Activated naive CD8-positive, alpha-beta T cell treated with anti-CD3 and anti-CD28 coated beads, Interleukin-2, amount 50 U/mL, for 24 hours (primary cell): ENCODE results near the gene SMR3A.

Experiments
- ATAC-seq: fragments of 150-1000 bp; cut with Tn5 transposase; one replicate; pipeline ENCODE4 v1.10.0; 2021
- DNase-seq: peaks from one replicate; pipeline ENCODE4 v3.0.0; 2021
- H3K27ac Mint-ChIP-seq: one replicate; pipeline ENCODE4 v1.8.0; 2021; ENCODE audit warnings: mild to moderate bottlenecking, mixed read lengths
- H3K27me3 Mint-ChIP-seq: one replicate; pipeline ENCODE4 v1.8.0; 2021; ENCODE audit warnings: mixed read lengths
- H3K36me3 Mint-ChIP-seq: one replicate; pipeline ENCODE4 v1.8.0; 2021; ENCODE audit warnings: low read depth, mixed read lengths
- H3K4me1 Mint-ChIP-seq: one replicate; pipeline ENCODE4 v1.8.0; 2021; ENCODE audit warnings: mixed read lengths
- H3K4me3 Mint-ChIP-seq: one replicate; pipeline ENCODE4 v1.8.0; 2021; ENCODE audit warnings: mild to moderate bottlenecking, moderate library complexity, mixed read lengths
- H3K9me3 Mint-ChIP-seq: one replicate; pipeline ENCODE4 v1.8.0; 2021; ENCODE audit warnings: mixed read lengths

Gene SMR3A

GRCh38 chr4:70360460-70360859, at the start of gene SMR3A:
TSS of gene SMR3A (plus strand) at chr4:70360760. CDS start at chr4:70362116, 1,356 bp downstream.
- Mint-ChIP-seq H3K4me1 (no peaks in the 10 kb centered on the region), H3K27me3 (no peaks in the 10 kb centered on the region), H3K27ac (no peak within 1 kb of the TSS), H3K36me3 (no peaks in the 10 kb centered on the region), H3K4me3 (no peak within 1 kb of the TSS), H3K9me3 (peaks cover 5% of the 10 kb centered on the region)
- DNase-seq: no peak
- ATAC-seq: no peak

GRCh38 chr4:70313736-70314135, 46.8 kb upstream of the SMR3A start:
- peaks cover 4% of the 10 kb centered on the region for H3K9me3 Mint-ChIP-seq
- H3K4me3 Mint-ChIP-seq: no peak overlapping the region
- DNase-seq (no peak), ATAC-seq (no peak)
- no peaks in the 10 kb centered on the region for H3K36me3 Mint-ChIP-seq
- no peak overlapping the region for H3K27ac Mint-ChIP-seq
- no peaks in the 10 kb centered on the region for H3K27me3 Mint-ChIP-seq
- H3K4me1 Mint-ChIP-seq: no peaks in the 10 kb centered on the region

- H3K27me3 Mint-ChIP-seq: no peaks in the 10 kb centered on the region
- H3K4me3 Mint-ChIP-seq: no peak overlapping the region
- no peaks in the 10 kb centered on the region for H3K4me1 Mint-ChIP-seq
- H3K9me3 Mint-ChIP-seq: no peaks in the 10 kb centered on the region
- ATAC-seq: no peak
- H3K27ac Mint-ChIP-seq: no peak overlapping the region
- H3K36me3 Mint-ChIP-seq: no peaks in the 10 kb centered on the region
- DNase-seq: no peak
These were observed 44.6 kb upstream of the SMR3A start for GRCh38 chr4:70315928-70316327.

GRCh38 chr4:70326052-70326451, 34.5 kb upstream of the SMR3A start:
- ATAC-seq (no peak), DNase-seq (no peak)
- Mint-ChIP-seq H3K4me1 (no peaks in the 10 kb centered on the region), H3K27me3 (no peaks in the 10 kb centered on the region), H3K4me3 (no peak overlapping the region), H3K9me3 (no peaks in the 10 kb centered on the region), H3K27ac (no peak overlapping the region), H3K36me3 (no peaks in the 10 kb centered on the region)

GRCh38 chr4:70334681-70335080, 25.9 kb upstream of the SMR3A start, which contains the start of gene CABS1:
TSS of gene CABS1 (plus strand) at chr4:70334981. CDS start at chr4:70335040, 59 bp downstream.
- no peak within 1 kb of the TSS for H3K4me3 Mint-ChIP-seq
- no peaks in the 10 kb centered on the region for H3K36me3 Mint-ChIP-seq
- no peak within 1 kb of the TSS for H3K27ac Mint-ChIP-seq
- DNase-seq: no peak
- ATAC-seq: no peak
- H3K27me3 Mint-ChIP-seq: no peaks in the 10 kb centered on the region
- no peaks in the 10 kb centered on the region for H3K4me1 Mint-ChIP-seq
- H3K9me3 Mint-ChIP-seq: no peaks in the 10 kb centered on the region

- no peak overlapping the region for H3K4me3 Mint-ChIP-seq
- ATAC-seq: no peak
- H3K27me3 Mint-ChIP-seq: no peaks in the 10 kb centered on the region
- H3K9me3 Mint-ChIP-seq: no peaks in the 10 kb centered on the region
- no peaks in the 10 kb centered on the region for H3K36me3 Mint-ChIP-seq
- DNase-seq: no peak
- H3K27ac Mint-ChIP-seq: no peak overlapping the region
- no peaks in the 10 kb centered on the region for H3K4me1 Mint-ChIP-seq
These were observed 24.5 kb upstream of the SMR3A start for GRCh38 chr4:70336043-70336442.

- Mint-ChIP-seq H3K27ac (no peak overlapping the region), H3K9me3 (no peaks in the 10 kb centered on the region), H3K4me1 (no peaks in the 10 kb centered on the region), H3K36me3 (no peaks in the 10 kb centered on the region), H3K27me3 (no peaks in the 10 kb centered on the region), H3K4me3 (no peak overlapping the region)
- ATAC-seq (no peak), DNase-seq (no peak)
These were observed 22.6 kb upstream of the SMR3A start for GRCh38 chr4:70337886-70338420.

GRCh38 chr4:70356185-70356584, 4.4 kb upstream of the SMR3A start:
- ATAC-seq: no peak
- no peaks in the 10 kb centered on the region for H3K4me1 Mint-ChIP-seq

GRCh38 chr4:70359115-70359661, 1.4 kb upstream of the SMR3A start:
- Mint-ChIP-seq H3K4me3 (no peak overlapping the region), H3K27me3 (no peaks in the 10 kb centered on the region), H3K4me1 (no peaks in the 10 kb centered on the region), H3K27ac (no peak overlapping the region), H3K36me3 (no peaks in the 10 kb centered on the region), H3K9me3 (peaks cover 2% of the 10 kb centered on the region)
- DNase-seq (no peak), ATAC-seq (no peak)

More at GRCh38 chr4:70356185-70356584, 4.4 kb upstream of the SMR3A start:
- no peaks in the 10 kb centered on the region for H3K27me3 Mint-ChIP-seq
- H3K4me3 Mint-ChIP-seq: no peak overlapping the region
- no peak overlapping the region for H3K27ac Mint-ChIP-seq
- no peaks in the 10 kb centered on the region for H3K36me3 Mint-ChIP-seq
- DNase-seq: no peak
- no peaks in the 10 kb centered on the region for H3K9me3 Mint-ChIP-seq

- no peak overlapping the region for H3K4me3 Mint-ChIP-seq
- H3K27me3 Mint-ChIP-seq: no peaks in the 10 kb centered on the region
- no peak overlapping the region for H3K27ac Mint-ChIP-seq
- H3K4me1 Mint-ChIP-seq: no peaks in the 10 kb centered on the region
- ATAC-seq (no peak), DNase-seq (no peak)
- H3K9me3 Mint-ChIP-seq: peaks cover 5% of the 10 kb centered on the region
- H3K36me3 Mint-ChIP-seq: no peaks in the 10 kb centered on the region
These were observed 3.4 kb downstream of the SMR3A start for GRCh38 chr4:70364002-70364401.

- DNase-seq: no peak
These were observed 4.9 kb downstream of the SMR3A start for GRCh38 chr4:70365479-70365878.

GRCh38 chr4:70367813-70368212, 7.3 kb downstream of the SMR3A start:
- no peak for ATAC-seq

More at GRCh38 chr4:70365479-70365878, 4.9 kb downstream of the SMR3A start:
- H3K27me3 Mint-ChIP-seq: no peaks in the 10 kb centered on the region
- H3K4me1 Mint-ChIP-seq: no peaks in the 10 kb centered on the region
- ATAC-seq: no peak
- peaks cover 5% of the 10 kb centered on the region for H3K9me3 Mint-ChIP-seq
- H3K36me3 Mint-ChIP-seq: no peaks in the 10 kb centered on the region
- no peak overlapping the region for H3K4me3 Mint-ChIP-seq
- no peak overlapping the region for H3K27ac Mint-ChIP-seq

GRCh38 chr4:70371987-70372386, 11.4 kb downstream of the SMR3A start:
- no peaks in the 10 kb centered on the region for H3K36me3 Mint-ChIP-seq
- no peak overlapping the region for H3K27ac Mint-ChIP-seq
- ATAC-seq (no peak), DNase-seq (no peak)
- H3K4me1 Mint-ChIP-seq: no peaks in the 10 kb centered on the region
- H3K9me3 Mint-ChIP-seq: no peaks in the 10 kb centered on the region
- H3K27me3 Mint-ChIP-seq: no peaks in the 10 kb centered on the region
- no peak overlapping the region for H3K4me3 Mint-ChIP-seq

More at GRCh38 chr4:70367813-70368212, 7.3 kb downstream of the SMR3A start:
- Mint-ChIP-seq H3K36me3 (no peaks in the 10 kb centered on the region), H3K9me3 (peaks cover 5% of the 10 kb centered on the region), H3K27ac (no peak overlapping the region), H3K27me3 (no peaks in the 10 kb centered on the region), H3K4me3 (no peak overlapping the region), H3K4me1 (no peaks in the 10 kb centered on the region)
- no peak for DNase-seq

- Mint-ChIP-seq H3K27ac (no peak overlapping the region), H3K27me3 (no peaks in the 10 kb centered on the region)
- no peak for ATAC-seq
These were observed 12.2 kb downstream of the SMR3A start for GRCh38 chr4:70372760-70373159.

GRCh38 chr4:70380578-70380977, 20.0 kb downstream of the SMR3A start:
- ATAC-seq: no peak
- Mint-ChIP-seq H3K27ac (no peak overlapping the region), H3K4me1 (no peaks in the 10 kb centered on the region)

More at GRCh38 chr4:70372760-70373159, 12.2 kb downstream of the SMR3A start:
- no peak for DNase-seq
- H3K4me3 Mint-ChIP-seq: no peak overlapping the region
- no peaks in the 10 kb centered on the region for H3K4me1 Mint-ChIP-seq
- no peaks in the 10 kb centered on the region for H3K9me3 Mint-ChIP-seq
- H3K36me3 Mint-ChIP-seq: no peaks in the 10 kb centered on the region

More at GRCh38 chr4:70380578-70380977, 20.0 kb downstream of the SMR3A start:
- Mint-ChIP-seq H3K27me3 (no peaks in the 10 kb centered on the region), H3K9me3 (no peaks in the 10 kb centered on the region), H3K4me3 (no peak overlapping the region), H3K36me3 (no peaks in the 10 kb centered on the region)
- no peak for DNase-seq
